Mesothelial cell of epicardium (in vitro differentiated cells): Measurements from ENCODE around the gene SERPINA10. TPM values are rescaled to one million over a fixed set of nuclear protein-coding genes. Genes with fewer than 3 reads are reported as not detected.
"Not testable (repeated sequence)": the region's sequence is repeated elsewhere in the genome, so short reads cannot be mapped to it uniquely, and the experiment has no call there.

Experiments
- DNase-seq, 2 experiments: peaks; one replicate each; pipeline ENCODE4 v3.0.0; 2021; ENCODE audit warnings: low spot score in 2 of 2; ENCODE audit not compliant: unreplicated experiment in 2 of 2
- H3K27ac Mint-ChIP-seq: 2 replicates; pipeline ENCODE4 v1.8.0; 2021; ENCODE audit warnings: mixed read lengths
- H3K27me3 Mint-ChIP-seq: 2 replicates; pipeline ENCODE4 v1.8.0; 2021; ENCODE audit warnings: low read depth, mixed read lengths
- H3K36me3 Mint-ChIP-seq: 2 replicates; pipeline ENCODE4 v1.8.0; 2021; ENCODE audit warnings: mixed read lengths
- H3K4me1 Mint-ChIP-seq: 2 replicates; pipeline ENCODE4 v1.8.0; 2021; ENCODE audit warnings: mixed read lengths
- H3K4me3 Mint-ChIP-seq: 2 replicates; pipeline ENCODE4 v1.8.0; 2021; ENCODE audit warnings: mild to moderate bottlenecking, moderate library complexity, mixed read lengths
- H3K9me3 Mint-ChIP-seq: 2 replicates; pipeline ENCODE4 v1.8.0; 2021; ENCODE audit warnings: mixed read lengths
- CTCF ChIP-seq: fragments of 200-600 bp; sonication (generic); IDR thresholded peaks from one replicate; pipeline ENCODE4 v1.5.0; 2021; ENCODE audit warnings: antibody characterized with exemption; ENCODE audit not compliant: unreplicated experiment
- total RNA-seq: library from RNA; stranded (reverse); gene quantifications from 3 replicates; pipeline ENCODE4 v1.2.1, GENCODE V29; 2021

SERPINA10 gene
- total RNA-seq, 1 donor from 2014 or later, result not detected

GRCh38 chr14:94278731-94279130, 14.3 kb downstream of the SERPINA10 start:
- no peaks in the 10 kb centered on the region for H3K36me3 Mint-ChIP-seq
- no peak for TF ChIP-seq CTCF
- no peak overlapping the region for H3K27ac Mint-ChIP-seq
- H3K4me3 Mint-ChIP-seq, result no peak overlapping the region
- no peaks in the 10 kb centered on the region for H3K9me3 Mint-ChIP-seq
- H3K27me3 Mint-ChIP-seq, result no peaks in the 10 kb centered on the region
- H3K4me1 Mint-ChIP-seq, result no peaks in the 10 kb centered on the region
- DNase-seq, result no peak

GRCh38 chr14:94276898-94277561, 16.0 kb downstream of the SERPINA10 start:
- H3K4me1 Mint-ChIP-seq, H3K9me3 Mint-ChIP-seq, H3K36me3 Mint-ChIP-seq, H3K4me3 Mint-ChIP-seq, H3K27me3 Mint-ChIP-seq, H3K27ac Mint-ChIP-seq, DNase-seq: not testable (repeated sequence)

- no peak for TF ChIP-seq CTCF
These were observed 23.9 kb downstream of the SERPINA10 start for GRCh38 chr14:94269156-94269555.

GRCh38 chr14:94268582-94268981, 24.5 kb downstream of the SERPINA10 start:
- DNase-seq, result not testable (repeated sequence)

More at GRCh38 chr14:94269156-94269555, 23.9 kb downstream of the SERPINA10 start:
- DNase-seq, result no peak
- no peaks in the 10 kb centered on the region for H3K36me3 Mint-ChIP-seq
- H3K27ac Mint-ChIP-seq, result no peak overlapping the region
- no peaks in the 10 kb centered on the region for H3K4me1 Mint-ChIP-seq
- no peaks in the 10 kb centered on the region for H3K9me3 Mint-ChIP-seq
- peaks cover 12% of the 10 kb centered on the region for H3K27me3 Mint-ChIP-seq
- H3K4me3 Mint-ChIP-seq, result no peak overlapping the region

GRCh38 chr14:94267352-94267751, 25.7 kb downstream of the SERPINA10 start:
- Mint-ChIP-seq H3K27ac (no peak overlapping the region), H3K9me3 (peaks cover 16% of the 10 kb centered on the region), H3K27me3 (peaks cover 6% of the 10 kb centered on the region), H3K4me3 (no peak overlapping the region), H3K36me3 (no peaks in the 10 kb centered on the region), H3K4me1 (no peaks in the 10 kb centered on the region)
- no peak for TF ChIP-seq CTCF
- no peak for DNase-seq

More at GRCh38 chr14:94268582-94268981, 24.5 kb downstream of the SERPINA10 start:
- H3K4me1 Mint-ChIP-seq, H3K27ac Mint-ChIP-seq, H3K4me3 Mint-ChIP-seq, H3K9me3 Mint-ChIP-seq, H3K36me3 Mint-ChIP-seq: not testable (repeated sequence)
- H3K27me3 Mint-ChIP-seq, result peaks cover 12% of the 10 kb centered on the region

- not testable (repeated sequence) for H3K36me3 Mint-ChIP-seq, H3K4me1 Mint-ChIP-seq, H3K27me3 Mint-ChIP-seq, DNase-seq, H3K27ac Mint-ChIP-seq, H3K4me3 Mint-ChIP-seq
- peaks cover 30% of the 10 kb centered on the region for H3K9me3 Mint-ChIP-seq
These were observed 28.9 kb downstream of the SERPINA10 start for GRCh38 chr14:94264195-94264594.

GRCh38 chr14:94244182-94244581, 48.9 kb downstream of the SERPINA10 start:
- DNase-seq, result no peak
- no peaks in the 10 kb centered on the region for H3K9me3 Mint-ChIP-seq
- H3K27ac Mint-ChIP-seq, result no peak overlapping the region
- no peaks in the 10 kb centered on the region for H3K36me3 Mint-ChIP-seq
- no peaks in the 10 kb centered on the region for H3K4me1 Mint-ChIP-seq
- H3K4me3 Mint-ChIP-seq, result no peak overlapping the region
- no peak for TF ChIP-seq CTCF
- H3K27me3 Mint-ChIP-seq, result peaks cover 2% of the 10 kb centered on the region
